ENCODE data around the gene DIDO1.
"Not testable (repeated sequence)": the region's sequence is repeated elsewhere in the genome, so short reads cannot be mapped to it uniquely, and the experiment has no call there.

DIDO1 gene

GRCh38 chr20:62962221-62962879, 36.0 kb upstream of the DIDO1 start:
- no peak for DNase-seq

DNA sequence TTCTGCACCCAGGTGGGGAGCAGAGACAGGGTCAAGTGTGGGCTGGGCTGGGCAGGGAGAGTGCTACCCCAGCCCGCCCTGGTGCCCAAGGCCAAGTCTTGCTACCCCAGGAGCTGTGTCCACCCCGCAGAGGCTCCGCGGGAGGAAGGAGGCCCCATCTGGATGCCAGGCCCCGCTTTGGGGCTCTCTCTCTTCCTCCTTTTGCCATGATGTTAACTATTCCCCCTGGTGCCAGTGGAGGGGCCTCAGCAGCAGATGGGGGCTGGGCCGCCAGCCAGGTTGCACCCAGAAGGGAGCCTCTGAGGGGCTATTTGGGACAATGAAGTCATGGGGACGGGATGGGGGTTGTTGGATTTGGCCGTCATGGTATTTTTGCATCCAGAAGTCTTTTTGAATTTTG, 35.5 kb upstream of the DIDO1 start:
- no peak for DNase-seq

GRCh38 chr20:62961310-62961783, 35.0 kb upstream of the DIDO1 start:
- DNase-seq: no peak

GRCh38 chr20:62960446-62961309, 34.4 kb upstream of the DIDO1 start:
- not testable (repeated sequence) for DNase-seq

- DNase-seq: no peak
These were observed 33.7 kb upstream of the DIDO1 start for GRCh38 chr20:62959998-62960436.

GRCh38 chr20:62959101-62959971, 33.0 kb upstream of the DIDO1 start:
- no peak for DNase-seq

- DNase-seq: no peak
These were observed 32.2 kb upstream of the DIDO1 start for GRCh38 chr20:62958388-62959100.

- no peak for DNase-seq
These were observed 31.1 kb upstream of the DIDO1 start for GRCh38 chr20:62957136-62958117.

DNA sequence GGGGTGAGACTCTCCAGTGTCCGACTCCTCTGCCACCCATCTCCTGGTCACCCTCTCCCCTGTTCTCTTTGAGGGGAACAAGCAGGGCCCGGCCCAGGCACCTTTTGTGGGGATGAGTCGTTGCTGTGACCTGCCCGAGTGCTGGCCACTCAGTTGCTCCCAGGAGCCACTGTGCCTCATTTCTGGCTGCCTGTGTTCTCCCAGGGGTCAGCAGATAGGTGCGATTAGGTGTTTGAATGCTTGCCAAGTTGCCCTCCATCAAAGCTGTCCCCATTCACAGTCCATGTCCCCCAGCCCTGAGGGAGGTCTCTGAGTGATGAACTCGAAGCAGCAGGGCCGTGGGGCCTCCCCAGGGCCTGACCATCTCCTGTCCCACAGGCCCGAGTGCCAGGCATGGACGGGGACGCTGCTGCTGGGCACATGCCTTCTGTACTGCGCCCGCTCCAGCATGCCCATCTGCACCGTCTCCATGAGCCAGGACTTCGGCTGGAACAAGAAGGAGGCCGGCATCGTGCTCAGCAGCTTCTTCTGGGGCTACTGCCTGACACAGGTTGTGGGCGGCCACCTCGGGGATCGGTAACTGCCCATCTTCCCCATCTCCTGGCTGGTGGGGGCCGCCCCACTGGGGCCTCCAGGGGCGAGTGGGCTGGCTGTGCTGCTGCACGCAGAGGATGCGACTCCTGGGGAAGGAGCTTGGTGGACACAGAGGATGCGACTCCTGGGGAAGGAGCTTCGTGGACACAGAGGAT, 30.3 kb upstream of the DIDO1 start:
- no peak for DNase-seq

- DNase-seq: no peak
These were observed 29.4 kb upstream of the DIDO1 start for GRCh38 chr20:62955519-62956386.

GRCh38 chr20:62953839-62954703, 27.8 kb upstream of the DIDO1 start:
- DNase-seq: peak; percentile 42

DNA sequence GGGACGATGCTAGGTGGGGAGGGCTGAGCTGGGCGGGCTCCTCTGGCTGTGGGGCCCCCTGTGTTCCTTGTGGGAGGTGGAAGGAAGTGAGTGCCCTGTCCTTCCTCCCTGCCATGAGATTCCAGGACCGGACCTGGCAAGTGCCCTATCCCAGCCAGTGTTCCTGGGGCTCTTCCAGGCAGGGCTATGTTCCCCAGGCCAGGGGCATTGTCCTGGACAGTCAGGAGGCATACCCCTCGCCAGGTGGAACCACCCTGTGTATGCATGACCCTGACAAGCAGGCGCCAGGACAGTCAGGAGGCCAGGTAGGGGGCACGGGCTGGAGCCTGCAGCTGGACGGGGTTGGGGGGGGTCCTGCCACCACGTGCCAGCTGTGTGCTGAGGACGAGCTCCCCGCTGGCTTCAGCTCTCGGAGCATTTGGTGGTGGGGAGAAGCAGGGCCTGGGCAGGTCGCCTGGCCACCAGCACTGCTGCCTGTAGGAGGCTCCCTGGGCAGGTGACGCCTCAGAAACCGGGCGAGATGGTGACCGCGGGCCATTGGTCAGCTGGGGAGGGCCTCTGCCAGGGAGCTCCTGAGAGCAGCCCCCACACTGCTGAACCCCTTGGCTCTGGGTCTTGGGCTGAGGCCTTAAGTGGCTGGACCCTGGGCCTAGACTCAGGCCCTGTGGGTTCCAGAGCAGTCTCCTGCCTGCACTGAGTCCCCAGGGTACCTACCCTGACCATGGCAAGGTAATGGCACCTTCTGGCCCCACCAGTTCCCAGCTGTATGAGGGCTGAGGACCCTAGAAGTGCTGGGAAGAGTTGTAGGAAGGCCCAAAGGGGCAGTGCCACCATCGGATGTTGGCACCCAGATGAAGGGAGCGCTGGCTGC, 26.9 kb upstream of the DIDO1 start:
- no peak for DNase-seq

DNA sequence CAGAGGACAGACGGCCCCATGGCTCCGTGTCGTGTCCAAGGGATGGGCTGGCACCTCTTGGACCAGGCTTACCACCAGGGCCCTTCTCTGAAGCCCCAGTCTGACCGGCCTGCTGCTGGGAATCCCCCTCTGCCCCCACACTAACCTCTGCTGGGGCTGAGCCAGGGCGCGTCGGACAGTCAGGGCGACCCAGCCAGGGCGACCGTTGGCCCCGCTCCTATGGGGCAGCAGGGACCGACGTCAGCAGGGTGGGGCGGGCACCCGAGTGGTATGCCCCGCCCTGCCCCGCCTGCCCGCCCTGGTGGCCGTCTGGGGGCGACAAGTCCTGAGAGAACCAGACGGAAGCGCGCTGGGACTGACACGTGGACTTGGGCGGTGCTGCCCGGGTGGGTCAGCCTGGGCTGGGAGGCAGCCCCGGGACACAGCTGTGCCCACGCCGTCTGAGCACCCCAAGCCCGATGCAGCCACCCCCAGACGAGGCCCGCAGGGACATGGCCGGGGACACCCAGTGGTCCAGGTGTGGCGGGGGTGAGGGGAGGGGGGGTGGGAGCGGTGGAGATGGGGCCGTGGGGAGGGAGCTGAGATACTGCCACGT, 26.2 kb upstream of the DIDO1 start, which contains the start of gene SLC17A9:
Gene SLC17A9, plus strand, starts transcription at position 337 of the 595 bp plus-strand sequence. Its CDS starts 122 bp downstream, at position 459.
- DNase-seq: no peak

GRCh38 chr20:62951896-62952372, 25.6 kb upstream of the DIDO1 start:
- DNase-seq: no peak

GRCh38 chr20:62951143-62951895, 25.0 kb upstream of the DIDO1 start:
- no peak for DNase-seq

DNA sequence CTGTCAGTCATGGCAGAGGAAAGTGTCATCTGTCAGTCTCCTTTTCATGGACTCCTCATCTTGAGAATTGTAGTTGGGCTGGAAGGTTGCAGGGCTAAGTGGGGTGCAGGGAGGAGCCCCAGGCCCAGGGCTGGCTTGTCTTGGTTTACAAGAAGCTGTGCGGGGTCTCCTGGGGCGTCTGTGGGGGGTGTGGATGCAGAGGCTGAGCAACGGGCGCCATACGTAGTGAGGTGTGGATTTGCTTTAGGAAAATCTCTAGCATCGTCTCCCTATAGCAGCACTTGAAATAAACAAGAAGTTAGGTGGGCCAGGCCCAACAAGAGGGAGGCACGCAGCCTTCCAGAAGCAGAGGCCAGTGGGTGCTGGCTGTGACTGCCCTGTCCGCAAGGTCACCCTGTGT, 24.4 kb upstream of the DIDO1 start:
- no peak for DNase-seq

All from activated CD4-positive, alpha-beta T cell treated with anti-CD3 and anti-CD28 coated beads for 1 hour (primary cell).